Endothelial cell (in vitro differentiated cells): ENCODE measurements around the gene TRIM34. TPM values are rescaled to one million over a fixed set of nuclear protein-coding genes. Genes with fewer than 3 reads are reported as not detected.

Source experiments
- DNase-seq: peaks from one replicate; pipeline ENCODE4 v3.0.0; 2021; ENCODE audit warnings: low spot score
- H3K27ac Mint-ChIP-seq: one replicate; pipeline ENCODE4 v1.8.0; 2021; ENCODE audit warnings: mixed read lengths, inconsistent platforms; ENCODE audit not compliant: unreplicated experiment
- H3K27me3 Mint-ChIP-seq: one replicate; pipeline ENCODE4 v1.8.0; 2021; ENCODE audit warnings: mild to moderate bottlenecking, moderate library complexity, mixed read lengths, inconsistent platforms; ENCODE audit not compliant: unreplicated experiment
- H3K36me3 Mint-ChIP-seq: one replicate; pipeline ENCODE4 v1.8.0; 2021; ENCODE audit warnings: mild to moderate bottlenecking, low read depth, mixed read lengths, inconsistent platforms; ENCODE audit not compliant: unreplicated experiment
- H3K4me1 Mint-ChIP-seq: one replicate; pipeline ENCODE4 v1.8.0; 2021; ENCODE audit warnings: mild to moderate bottlenecking, mixed read lengths, inconsistent platforms; ENCODE audit not compliant: unreplicated experiment
- H3K4me3 Mint-ChIP-seq: one replicate; pipeline ENCODE4 v1.8.0; 2021; ENCODE audit warnings: mild to moderate bottlenecking, mixed read lengths, inconsistent platforms; ENCODE audit not compliant: unreplicated experiment
- H3K9me3 Mint-ChIP-seq: one replicate; pipeline ENCODE4 v1.8.0; 2021; ENCODE audit warnings: mixed read lengths, inconsistent platforms; ENCODE audit not compliant: unreplicated experiment
- CTCF ChIP-seq: fragments of 200-600 bp; sonication (generic); IDR thresholded peaks from one replicate; pipeline ENCODE4 v1.5.0; 2021; ENCODE audit warnings: antibody characterized with exemption; ENCODE audit not compliant: unreplicated experiment
- total RNA-seq: library from RNA; stranded (reverse); fragmentation: NEBNext Ultra II Directional; extraction: Animal tissue kit (Norgen Biotek cat#: 25700); gene quantifications from one replicate; pipeline ENCODE4 v1.2.1, GENCODE V29; 2021; ENCODE audit not compliant: unreplicated experiment

The TRIM34 gene
- total RNA-seq, 1 donor from 2014 or later = 0.64 TPM

- no peak for DNase-seq
Measured at GRCh38 chr11:5608808-5609207, 16.0 kb upstream of the TRIM34 start.

GRCh38 chr11:5610446-5610845 is 14.4 kb upstream of the TRIM34 start:
- peaks cover 20% of the 10 kb centered on the region for H3K36me3 Mint-ChIP-seq
- H3K9me3 Mint-ChIP-seq = no peaks in the 10 kb centered on the region
- H3K27ac Mint-ChIP-seq = no peak overlapping the region
- TF ChIP-seq CTCF = no peak
- peaks cover 7% of the 10 kb centered on the region for H3K4me1 Mint-ChIP-seq
- no peak for DNase-seq
- H3K27me3 Mint-ChIP-seq = peaks cover 2% of the 10 kb centered on the region
- H3K4me3 Mint-ChIP-seq = no peak overlapping the region

More at GRCh38 chr11:5608808-5609207, 16.0 kb upstream of the TRIM34 start:
- peaks cover 31% of the 10 kb centered on the region for H3K36me3 Mint-ChIP-seq
- H3K4me3 Mint-ChIP-seq = no peak overlapping the region
- H3K27ac Mint-ChIP-seq = no peak overlapping the region
- H3K9me3 Mint-ChIP-seq = no peaks in the 10 kb centered on the region
- peaks cover 2% of the 10 kb centered on the region for H3K27me3 Mint-ChIP-seq
- peaks cover 7% of the 10 kb centered on the region for H3K4me1 Mint-ChIP-seq
- no peak for TF ChIP-seq CTCF

GRCh38 chr11:5611627-5612026 is 13.2 kb upstream of the TRIM34 start:
- no peak for DNase-seq
- Mint-ChIP-seq H3K27me3 (peaks cover 2% of the 10 kb centered on the region), H3K36me3 (peaks cover 9% of the 10 kb centered on the region), H3K27ac (no peak overlapping the region), H3K4me1 (peaks cover 7% of the 10 kb centered on the region), H3K9me3 (no peaks in the 10 kb centered on the region), H3K4me3 (no peak overlapping the region)
- TF ChIP-seq CTCF = no peak

- Mint-ChIP-seq H3K4me3 (no peak overlapping the region), H3K4me1 (peaks cover 14% of the 10 kb centered on the region), H3K9me3 (no peaks in the 10 kb centered on the region), H3K36me3 (no peaks in the 10 kb centered on the region), H3K27ac (no peak overlapping the region), H3K27me3 (no peaks in the 10 kb centered on the region)
- no peak for TF ChIP-seq CTCF
- DNase-seq = no peak
Measured at GRCh38 chr11:5618807-5619206, 6.0 kb upstream of the TRIM34 start.

- Mint-ChIP-seq H3K4me1 (peaks cover 20% of the 10 kb centered on the region), H3K4me3 (no peak overlapping the region)
- no peak for DNase-seq
Measured at GRCh38 chr11:5620651-5621521, 3.9 kb upstream of the TRIM34 start.

More at GRCh38 chr11:5620651-5621521, 3.9 kb upstream of the TRIM34 start:
- Mint-ChIP-seq H3K27ac (peak overlapping the region; percentile 61), H3K27me3 (no peaks in the 10 kb centered on the region), H3K9me3 (no peaks in the 10 kb centered on the region), H3K36me3 (no peaks in the 10 kb centered on the region)
- no peak for TF ChIP-seq CTCF
